BLaER1 (cell line): ENCODE data around the gene ELMO1.

Experiments used
- H3K27ac ChIP-seq: shearing (Covaris generic); formaldehyde crosslinking; 2 replicates; pipeline ENCODE4 v1.8.1; 2022
- H3K27me3 ChIP-seq: shearing (Covaris generic); formaldehyde crosslinking; 2 replicates; pipeline ENCODE4 v1.8.1; 2022
- H3K36me3 ChIP-seq: shearing (Covaris generic); formaldehyde crosslinking; 2 replicates; pipeline ENCODE4 v1.8.1; 2022
- H3K4me1 ChIP-seq: shearing (Covaris generic); formaldehyde crosslinking; 2 replicates; pipeline ENCODE4 v1.8.1; 2022
- H3K4me2 ChIP-seq: shearing (Covaris generic); formaldehyde crosslinking; 2 replicates; pipeline ENCODE4 v1.8.1; 2022
- H3K4me3 ChIP-seq: shearing (Covaris generic); formaldehyde crosslinking; 2 replicates; pipeline ENCODE4 v1.8.1; 2022
- H3K9ac ChIP-seq: shearing (Covaris generic); formaldehyde crosslinking; 2 replicates; pipeline ENCODE4 v1.8.1; 2022
- H3K9me3 ChIP-seq: shearing (Covaris generic); formaldehyde crosslinking; 2 replicates; pipeline ENCODE4 v1.8.1; 2022
- H4K20me1 ChIP-seq: shearing (Covaris generic); formaldehyde crosslinking; 2 replicates; pipeline ENCODE4 v1.8.1; 2022
- Cebpa-rat ChIP-seq: shearing (Covaris generic); IDR thresholded peaks from 2 replicates; pipeline ENCODE4 v1.8.1; 2022

The ELMO1 gene

DNA sequence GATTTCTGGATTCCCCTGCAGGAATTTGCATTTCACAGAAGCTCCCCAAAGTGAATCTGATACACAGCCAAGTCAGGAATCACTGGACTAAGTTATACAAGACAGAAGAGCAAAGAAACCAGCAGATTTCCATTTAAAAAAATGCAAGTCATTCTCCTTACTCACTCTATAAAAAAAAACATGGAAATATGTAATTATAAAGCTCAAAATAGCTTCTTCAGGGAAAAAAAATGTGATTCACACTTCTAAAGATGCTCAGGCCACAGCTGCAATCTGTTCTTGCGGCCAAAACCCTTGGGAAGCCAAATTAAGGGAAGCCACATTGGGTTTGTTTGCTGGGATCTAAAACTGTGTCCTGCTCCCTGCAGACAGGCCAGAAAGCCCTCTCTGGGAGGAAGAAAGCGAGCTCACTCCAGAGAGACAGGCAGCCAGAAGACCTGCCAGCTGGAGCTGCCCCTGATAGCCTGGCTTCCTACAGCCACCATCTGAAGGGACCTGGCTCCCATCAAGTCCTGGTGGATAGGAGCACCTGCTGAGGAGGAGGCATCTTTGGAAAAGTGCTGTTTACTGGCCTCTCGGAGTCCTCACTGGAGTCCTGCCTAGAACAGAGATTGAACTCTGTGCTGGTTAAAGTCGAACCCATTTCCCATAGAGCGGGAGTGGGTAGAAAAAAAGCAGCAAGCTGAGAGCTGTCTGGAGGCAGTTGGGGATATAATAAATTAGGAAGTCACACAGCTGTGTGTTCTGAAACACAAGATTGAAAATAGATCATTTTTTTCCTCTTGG is 365.2 kb downstream of the ELMO1 start:
- Histone ChIP-seq H3K27ac (peak overlapping the region; percentile 31; the same call in 1 of the 2 replicates), H3K4me3 (no peak overlapping the region), H3K27me3 (no peaks in the 10 kb centered on the region), H3K4me2 (peak overlapping the region; percentile 67), H3K9ac (no peak overlapping the region), H3K9me3 (no peaks in the 10 kb centered on the region), H4K20me1 (no peaks in the 10 kb centered on the region), H3K4me1 (peaks cover 32% of the 10 kb centered on the region), H3K36me3 (no peaks in the 10 kb centered on the region)
- TF ChIP-seq Cebpa-rat = no peak

DNA sequence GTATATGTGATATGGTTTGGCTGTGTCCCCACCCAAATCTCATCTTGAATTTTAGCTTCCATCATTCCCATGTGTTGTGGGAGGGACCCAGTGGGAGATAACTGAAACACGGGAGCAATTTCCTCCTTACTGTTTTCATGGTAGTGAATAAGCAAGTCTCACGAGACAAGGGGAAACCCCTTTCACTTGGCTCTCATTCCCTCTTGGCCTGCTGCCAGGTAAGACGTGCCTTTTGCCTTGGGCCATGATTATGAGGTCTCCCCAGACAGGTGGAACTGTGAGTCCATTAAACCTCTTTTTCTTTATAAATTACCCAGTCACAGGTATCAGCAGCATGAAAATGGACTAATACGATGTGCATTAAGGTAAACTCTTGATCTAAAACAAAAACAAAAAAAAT is 367.2 kb downstream of the ELMO1 start:
- no peak overlapping the region for H3K4me2 ChIP-seq
- H3K9me3 ChIP-seq = no peaks in the 10 kb centered on the region
- peaks cover 32% of the 10 kb centered on the region for H3K4me1 ChIP-seq
- no peak overlapping the region for H3K4me3 ChIP-seq
- no peaks in the 10 kb centered on the region for H3K27me3 ChIP-seq
- TF ChIP-seq Cebpa-rat = no peak
- H3K27ac ChIP-seq = no peak overlapping the region
- no peaks in the 10 kb centered on the region for H4K20me1 ChIP-seq
- 0 out of 2 replicates have a peak, but pooled peaks cover 2% of the 10 kb centered on the region for H3K36me3 ChIP-seq
- H3K9ac ChIP-seq = no peak overlapping the region

DNA sequence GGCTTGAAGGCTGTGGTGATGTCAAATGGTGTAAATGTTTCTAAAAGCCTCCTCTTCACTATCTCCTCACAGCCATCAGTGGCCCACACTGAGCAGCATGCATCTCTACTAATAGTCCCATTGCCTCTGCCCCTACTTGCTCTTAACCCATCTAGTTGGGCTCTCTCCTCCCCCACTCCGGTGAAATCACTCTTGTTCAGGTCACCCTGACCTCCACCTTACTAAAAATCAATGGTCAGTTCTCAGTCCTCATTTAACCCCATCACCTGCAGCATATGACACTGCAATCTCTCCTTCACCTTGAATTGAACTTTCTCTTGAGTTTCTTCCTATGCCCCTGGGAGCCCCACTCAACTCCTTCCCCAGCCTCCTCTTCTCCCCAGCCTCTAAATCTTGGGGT is 369.2 kb downstream of the ELMO1 start:
- no peaks in the 10 kb centered on the region for H3K9me3 ChIP-seq
- no peak overlapping the region for H3K4me2 ChIP-seq
- no peaks in the 10 kb centered on the region for H4K20me1 ChIP-seq
- no peaks in the 10 kb centered on the region for H3K27me3 ChIP-seq
- H3K4me1 ChIP-seq = peaks cover 25% of the 10 kb centered on the region
- no peak overlapping the region for H3K9ac ChIP-seq
- no peak overlapping the region for H3K4me3 ChIP-seq
- H3K36me3 ChIP-seq = 0 out of 2 replicates have a peak, but pooled peaks cover 4% of the 10 kb centered on the region
- H3K27ac ChIP-seq = no peak overlapping the region
- TF ChIP-seq Cebpa-rat = no peak

GRCh38 chr7:37076668-37077067 is 372.0 kb downstream of the ELMO1 start:
- no peak for TF ChIP-seq Cebpa-rat
- H3K4me2 ChIP-seq = no peak overlapping the region
- H3K27ac ChIP-seq = no peak overlapping the region
- H3K27me3 ChIP-seq = no peaks in the 10 kb centered on the region
- no peaks in the 10 kb centered on the region for H3K9me3 ChIP-seq
- 0 out of 2 replicates have a peak, but pooled peaks cover 4% of the 10 kb centered on the region for H3K36me3 ChIP-seq
- H3K4me3 ChIP-seq = no peak overlapping the region
- H4K20me1 ChIP-seq = no peaks in the 10 kb centered on the region
- peaks cover 5% of the 10 kb centered on the region; the same call in 1 of the 2 replicates for H3K4me1 ChIP-seq
- H3K9ac ChIP-seq = no peak overlapping the region

DNA sequence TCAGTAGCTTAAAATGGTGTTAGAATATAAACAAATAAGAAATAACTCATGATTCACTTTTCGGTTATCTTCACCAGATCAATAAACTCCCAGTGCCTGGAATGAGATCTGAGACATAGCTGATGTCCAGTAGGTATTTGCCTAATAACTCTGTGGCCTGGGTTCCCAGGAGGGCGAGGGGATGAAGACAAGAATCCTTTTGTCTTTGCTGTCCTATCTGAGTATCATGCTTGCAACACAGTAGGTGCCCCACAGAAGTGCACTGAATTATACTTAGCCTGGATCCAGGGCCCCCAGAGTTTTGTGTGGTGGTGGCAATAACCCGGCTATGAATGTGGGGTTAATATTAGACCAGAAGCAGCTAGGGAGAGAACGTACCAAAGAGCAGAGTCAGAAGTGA is 374.3 kb downstream of the ELMO1 start:
- no peak for TF ChIP-seq Cebpa-rat
- Histone ChIP-seq H3K27me3 (no peaks in the 10 kb centered on the region), H3K9me3 (no peaks in the 10 kb centered on the region), H4K20me1 (no peaks in the 10 kb centered on the region), H3K4me1 (no peaks in the 10 kb centered on the region), H3K4me3 (no peak overlapping the region), H3K4me2 (no peak overlapping the region), H3K9ac (no peak overlapping the region), H3K36me3 (0 out of 2 replicates have a peak, but pooled peaks cover 4% of the 10 kb centered on the region), H3K27ac (no peak overlapping the region)

DNA sequence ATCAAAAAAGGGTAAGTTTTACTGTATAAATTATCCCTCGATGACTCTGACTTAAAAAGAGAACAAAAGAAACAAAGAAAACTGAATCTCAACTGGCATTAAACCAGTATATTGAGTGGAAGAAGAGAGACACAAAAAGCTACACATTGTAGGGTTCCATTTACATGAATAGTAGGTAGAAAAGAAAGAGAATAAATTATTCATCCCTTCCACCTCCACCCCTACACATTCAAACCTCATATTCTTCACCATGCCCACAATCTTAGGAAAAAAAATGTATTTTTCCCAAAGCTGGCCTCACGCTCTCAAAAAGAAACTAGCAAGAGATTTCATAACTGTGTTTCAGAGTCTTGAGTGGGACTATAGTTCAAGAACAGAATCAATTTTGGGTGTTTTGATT is 377.5 kb downstream of the ELMO1 start:
- H3K9ac ChIP-seq = no peak overlapping the region
- no peaks in the 10 kb centered on the region for H3K36me3 ChIP-seq
- no peaks in the 10 kb centered on the region for H3K9me3 ChIP-seq
- H3K27me3 ChIP-seq = no peaks in the 10 kb centered on the region
- H4K20me1 ChIP-seq = no peaks in the 10 kb centered on the region
- H3K27ac ChIP-seq = no peak overlapping the region
- no peak overlapping the region for H3K4me2 ChIP-seq
- TF ChIP-seq Cebpa-rat = no peak
- no peak overlapping the region for H3K4me3 ChIP-seq
- no peaks in the 10 kb centered on the region for H3K4me1 ChIP-seq

GRCh38 chr7:37070471-37070870 is 378.2 kb downstream of the ELMO1 start:
- H3K9me3 ChIP-seq = no peaks in the 10 kb centered on the region
- no peaks in the 10 kb centered on the region for H3K27me3 ChIP-seq
- no peak overlapping the region for H3K9ac ChIP-seq
- no peaks in the 10 kb centered on the region for H4K20me1 ChIP-seq
- H3K27ac ChIP-seq = no peak overlapping the region
- no peak overlapping the region for H3K4me3 ChIP-seq
- no peak overlapping the region for H3K4me2 ChIP-seq
- H3K36me3 ChIP-seq = no peaks in the 10 kb centered on the region
- TF ChIP-seq Cebpa-rat = no peak
- H3K4me1 ChIP-seq = no peaks in the 10 kb centered on the region

GRCh38 chr7:37070031-37070430 is 378.6 kb downstream of the ELMO1 start:
- Histone ChIP-seq H3K4me2 (no peak overlapping the region), H3K4me3 (no peak overlapping the region), H3K9me3 (no peaks in the 10 kb centered on the region), H3K36me3 (no peaks in the 10 kb centered on the region), H3K4me1 (no peaks in the 10 kb centered on the region), H4K20me1 (no peaks in the 10 kb centered on the region), H3K27me3 (no peaks in the 10 kb centered on the region), H3K9ac (no peak overlapping the region), H3K27ac (no peak overlapping the region)
- TF ChIP-seq Cebpa-rat = no peak

GRCh38 chr7:37069336-37069735 is 379.3 kb downstream of the ELMO1 start:
- H3K9ac ChIP-seq = no peak overlapping the region
- H3K27me3 ChIP-seq = no peaks in the 10 kb centered on the region
- no peaks in the 10 kb centered on the region for H3K4me1 ChIP-seq
- no peak overlapping the region for H3K27ac ChIP-seq
- H3K4me3 ChIP-seq = no peak overlapping the region
- no peaks in the 10 kb centered on the region for H3K9me3 ChIP-seq
- H3K36me3 ChIP-seq = no peaks in the 10 kb centered on the region
- H4K20me1 ChIP-seq = no peaks in the 10 kb centered on the region
- no peak for TF ChIP-seq Cebpa-rat
- H3K4me2 ChIP-seq = no peak overlapping the region

DNA sequence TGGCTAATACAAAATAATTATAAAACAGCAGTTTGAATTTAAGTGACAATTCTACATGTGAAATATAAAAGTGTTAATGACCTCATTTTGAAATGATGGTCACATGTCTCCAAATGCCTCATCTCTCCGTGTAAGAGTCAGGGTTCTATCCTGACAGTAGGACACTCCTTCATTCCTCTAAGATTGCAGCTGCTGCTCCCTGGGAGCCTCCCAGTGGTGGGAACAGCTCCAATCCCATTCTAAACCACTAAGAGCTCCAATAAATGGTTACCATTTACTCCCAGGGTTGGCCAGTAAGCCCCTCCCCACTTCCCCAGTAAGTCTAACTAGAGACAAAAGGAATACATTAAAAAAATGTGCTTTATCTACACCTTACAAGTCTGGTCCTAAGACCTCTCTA is 379.8 kb downstream of the ELMO1 start:
- no peak for TF ChIP-seq Cebpa-rat
- Histone ChIP-seq H3K9me3 (no peaks in the 10 kb centered on the region), H3K4me1 (no peaks in the 10 kb centered on the region), H3K4me3 (no peak overlapping the region), H3K27ac (no peak overlapping the region), H3K4me2 (no peak overlapping the region), H4K20me1 (no peaks in the 10 kb centered on the region), H3K27me3 (no peaks in the 10 kb centered on the region), H3K9ac (no peak overlapping the region), H3K36me3 (no peaks in the 10 kb centered on the region)
